GM12892 (cell line): ENCODE results near the gene SPATS2.

Experiments
- POLR2A ChIP-seq: IDR thresholded peaks from 2 replicates; pipeline ENCODE4 v1.6.1; 2011; ENCODE audit warnings: low read depth, low read length, control low read depth
- POLR2AphosphoS5 ChIP-seq: IDR thresholded peaks from 2 replicates; pipeline ENCODE4 v1.6.1; 2011; ENCODE audit warnings: low read depth, low read length, control low read depth
- TAF1 ChIP-seq: IDR thresholded peaks from 2 replicates; pipeline ENCODE4 v1.6.1; 2011; ENCODE audit warnings: low read depth, mild to moderate bottlenecking, control low read depth, low read length, borderline replicate concordance

- no peak for TF ChIP-seq POLR2A
- no peak for TF ChIP-seq POLR2AphosphoS5
- TF ChIP-seq TAF1, result no peak
These were observed 179.9 kb downstream of the SPATS2 start for GRCh38 chr12:49547090-49547690.
